Measurements from ENCODE around the gene USPL1.
A peak's percentile ranks its signal among the peaks of the same experiment; 100 is the strongest.
"Not testable (repeated sequence)": the region's sequence is repeated elsewhere in the genome, so short reads cannot be mapped to it uniquely, and the experiment has no call there.

The USPL1 gene

DNA sequence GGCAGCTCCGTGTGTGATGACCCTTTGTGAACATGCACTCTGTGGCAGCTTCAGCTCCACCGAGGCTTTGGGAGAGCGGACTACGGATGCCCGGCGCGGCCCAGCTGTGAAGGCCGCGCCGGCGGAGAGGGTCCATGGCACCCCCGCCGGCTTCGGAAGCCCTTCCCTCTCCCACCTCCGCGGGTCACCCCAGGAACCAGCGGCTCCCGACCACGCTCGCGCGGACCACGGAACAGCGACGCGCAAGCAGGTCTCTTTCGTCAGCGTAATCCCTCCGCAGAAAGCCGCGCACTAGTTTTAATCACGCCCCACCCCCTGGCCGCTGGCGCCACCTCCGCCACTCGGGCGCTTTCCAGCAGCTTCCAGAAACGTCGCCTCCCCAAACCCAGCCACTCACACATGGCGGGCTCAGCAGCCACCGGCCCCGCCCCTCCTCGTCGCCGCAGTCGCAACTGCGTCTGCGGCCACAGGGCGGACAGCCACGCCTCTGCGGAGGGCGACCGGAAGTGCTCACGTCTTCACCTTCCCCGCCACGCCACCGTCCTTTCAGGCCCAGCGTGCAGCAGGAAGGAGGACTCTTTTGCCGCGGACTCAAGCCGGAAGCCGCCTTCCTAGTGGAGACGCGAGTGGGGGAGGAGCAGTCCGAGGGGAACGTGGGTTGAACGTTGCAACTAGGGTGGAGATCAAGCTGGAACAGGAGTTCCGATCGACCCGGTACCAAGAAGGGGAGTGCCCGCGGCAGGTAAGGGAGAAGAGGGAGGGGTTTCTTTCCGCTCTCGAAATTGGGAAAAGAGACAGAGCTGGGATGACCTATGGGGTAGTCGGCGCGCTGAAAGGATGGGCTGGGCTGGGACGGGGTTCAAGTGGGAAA, at the start of gene USPL1:
Gene USPL1, plus strand, starts transcription at position 606 of the 871 bp plus-strand sequence. CDS start 3,221 bp downstream, outside the sequence.
- DNase-seq (ENCODE audit: low read depth in 1 of 2, low spot score in 1 of 2), result peak; percentile 98

DNA sequence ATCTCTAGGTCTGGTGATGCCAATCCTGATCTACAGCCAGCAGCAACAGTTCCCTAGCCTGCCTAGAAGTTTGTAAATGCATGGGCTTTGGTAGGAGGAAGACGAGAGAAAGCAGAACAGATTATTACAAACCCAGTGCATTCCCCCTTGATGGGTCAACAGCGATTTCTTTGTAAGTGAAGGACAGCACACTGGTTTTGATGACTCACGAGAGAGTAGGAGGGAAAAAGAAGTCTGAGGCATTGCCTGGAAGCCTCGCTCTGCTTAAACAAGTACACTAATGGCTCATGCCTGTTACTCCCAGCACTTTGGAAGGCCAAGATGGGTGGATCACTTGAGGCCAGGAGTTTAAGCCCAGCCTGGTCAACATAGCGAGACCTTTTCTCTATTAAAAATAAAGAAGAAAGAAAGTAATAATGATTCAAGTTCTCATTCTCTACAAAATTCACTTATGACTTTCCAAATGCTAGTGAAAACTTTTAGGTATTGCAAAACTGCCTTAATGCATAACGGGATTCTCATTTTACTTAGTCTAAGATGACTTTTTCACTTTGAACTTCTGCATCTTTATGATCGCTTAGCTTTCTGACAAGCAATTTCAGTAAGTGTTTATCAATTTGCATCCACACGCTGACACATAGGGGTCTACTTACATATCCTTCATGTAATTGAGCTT, 47.7 kb upstream of the USPL1 start:
- no peak for DNase-seq (ENCODE audit: low read depth in 1 of 2, low spot score in 1 of 2)

DNA sequence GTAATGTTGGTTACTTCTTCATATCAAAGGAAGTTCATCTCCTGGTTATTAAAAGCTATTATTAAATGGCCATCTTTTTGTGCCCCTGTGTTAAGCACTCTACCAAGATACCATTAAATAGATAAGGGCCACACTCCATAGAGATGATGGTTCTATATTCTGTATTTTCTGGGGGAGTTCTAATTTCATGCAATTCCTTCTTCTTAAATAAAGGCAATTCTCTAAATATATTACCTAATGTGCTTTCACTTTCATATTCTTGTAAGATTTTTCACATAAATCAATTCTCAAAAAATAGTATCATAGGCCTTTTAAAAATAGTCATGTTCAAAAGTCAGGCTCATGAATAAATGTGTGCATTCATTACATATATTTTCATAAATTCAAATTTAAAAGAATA, 47.0 kb upstream of the USPL1 start:
- DNase-seq (ENCODE audit: low read depth in 1 of 2, low spot score in 1 of 2), result no peak

DNA sequence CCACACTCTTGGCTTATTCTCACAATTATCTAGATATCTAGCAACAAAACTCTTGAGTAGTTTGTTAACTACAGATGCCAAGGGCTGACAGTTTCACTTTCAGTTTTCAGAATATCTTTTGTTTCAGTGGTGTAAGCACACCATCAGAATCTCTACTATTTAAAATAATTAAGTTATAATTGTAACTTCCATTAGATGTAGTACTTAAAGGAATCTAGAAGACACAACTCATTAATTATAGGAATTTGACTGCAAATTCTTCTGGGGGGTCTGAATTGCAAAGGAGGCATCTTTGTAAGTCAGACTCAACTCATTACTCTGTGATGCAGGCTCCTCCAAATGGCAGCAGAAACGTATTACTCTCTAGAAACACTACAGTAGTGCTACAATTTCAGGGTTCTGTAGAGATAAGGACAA, 44.9 kb upstream of the USPL1 start:
- no peak for DNase-seq (ENCODE audit: low read depth in 1 of 2, low spot score in 1 of 2)

DNA sequence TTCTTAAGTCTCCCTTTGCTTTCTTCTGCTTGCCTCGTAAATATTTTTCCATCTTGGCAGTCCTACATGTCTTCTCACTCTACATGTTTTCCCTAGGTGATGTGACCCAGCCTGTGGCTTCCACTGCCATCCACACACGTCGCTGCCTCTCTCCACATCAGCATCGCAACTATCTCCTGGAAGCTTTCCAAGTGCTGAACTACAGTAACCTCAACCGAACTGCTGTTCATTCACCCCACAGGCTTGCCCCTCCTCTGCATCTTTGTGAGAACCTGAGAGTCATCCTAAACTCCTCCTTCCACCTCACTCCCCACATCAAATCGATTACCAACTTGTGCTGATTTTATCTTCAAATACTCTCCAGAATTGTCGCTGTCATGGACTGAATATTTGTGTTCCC, 41.2 kb upstream of the USPL1 start:
- DNase-seq (ENCODE audit: low read depth in 1 of 2, low spot score in 1 of 2), result peak in 1 of 2 donors; percentile 8

DNA sequence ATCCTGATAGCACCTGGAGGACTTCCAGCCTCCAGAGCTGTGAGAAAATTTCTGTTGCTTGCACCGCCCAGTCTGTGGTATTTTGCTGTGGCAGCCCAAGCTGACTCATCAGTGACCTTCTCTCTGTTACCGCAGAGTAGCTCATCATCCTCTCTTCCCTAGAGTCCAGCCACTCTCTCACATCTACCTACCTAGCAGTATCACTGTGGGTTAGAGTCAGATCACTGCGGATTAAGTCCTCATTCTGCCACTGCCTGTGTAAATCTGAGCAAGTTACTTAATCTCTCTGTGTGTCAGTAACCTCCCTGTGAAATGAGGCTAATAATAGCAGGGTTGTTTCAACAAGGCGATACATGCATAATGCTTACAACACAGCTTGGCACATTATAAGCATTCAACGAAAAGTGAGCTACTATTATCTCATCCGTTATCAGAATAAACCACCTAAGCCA, 40.3 kb upstream of the USPL1 start:
- DNase-seq (ENCODE audit: low read depth in 1 of 2, low spot score in 1 of 2), result no peak

DNA sequence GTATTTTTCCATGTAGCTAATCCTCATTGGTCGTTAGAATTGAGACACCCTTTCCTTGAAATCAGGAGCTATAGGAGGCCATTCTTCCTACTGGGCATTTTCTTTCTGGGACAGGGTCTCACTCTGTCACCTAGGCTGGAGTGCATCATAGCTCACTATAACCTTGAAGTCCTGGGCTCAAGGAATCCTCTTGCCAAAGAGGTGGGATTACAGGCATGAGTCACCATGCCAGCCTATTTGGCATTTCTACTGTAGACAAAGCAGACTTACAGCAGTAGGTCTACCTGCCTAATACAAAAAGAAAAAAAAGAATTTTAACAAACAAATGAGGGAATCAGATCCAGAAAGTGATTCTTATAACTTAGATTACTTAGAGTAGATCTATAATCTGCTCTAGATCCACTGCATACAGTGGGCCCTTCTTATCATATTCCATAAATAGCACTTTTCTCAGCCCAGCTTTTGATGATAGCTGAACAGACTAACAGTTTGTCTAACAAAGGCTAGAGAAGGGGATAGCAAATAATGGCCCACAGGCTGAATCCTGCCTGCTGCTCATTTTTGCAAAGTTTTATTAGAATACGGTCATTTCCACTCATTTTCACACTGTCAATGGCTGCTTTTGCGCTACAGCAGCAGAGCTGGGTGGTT, 36.7 kb upstream of the USPL1 start:
- DNase-seq (ENCODE audit: low read depth in 1 of 2, low spot score in 1 of 2), result no peak

DNA sequence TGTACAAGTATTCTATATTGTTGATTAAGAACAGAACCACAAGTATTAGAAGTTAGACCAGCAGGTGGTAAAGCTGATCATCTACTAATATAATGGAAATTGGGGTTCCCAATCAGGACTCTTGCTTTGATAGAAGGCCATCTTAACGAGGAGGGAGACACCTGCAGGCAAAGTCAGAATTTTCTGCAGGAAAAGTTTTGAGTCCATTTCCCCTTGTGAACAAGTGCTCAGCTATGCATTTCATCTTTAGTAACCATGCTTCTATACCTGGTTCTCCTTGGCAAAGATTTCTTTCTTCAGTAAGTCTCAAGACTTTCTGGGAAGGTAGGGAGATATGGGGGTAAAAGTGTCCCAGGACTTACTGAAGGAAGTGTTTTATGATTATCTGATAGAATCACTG, 36.1 kb upstream of the USPL1 start:
- DNase-seq (ENCODE audit: low read depth in 1 of 2, low spot score in 1 of 2), result no peak

DNA sequence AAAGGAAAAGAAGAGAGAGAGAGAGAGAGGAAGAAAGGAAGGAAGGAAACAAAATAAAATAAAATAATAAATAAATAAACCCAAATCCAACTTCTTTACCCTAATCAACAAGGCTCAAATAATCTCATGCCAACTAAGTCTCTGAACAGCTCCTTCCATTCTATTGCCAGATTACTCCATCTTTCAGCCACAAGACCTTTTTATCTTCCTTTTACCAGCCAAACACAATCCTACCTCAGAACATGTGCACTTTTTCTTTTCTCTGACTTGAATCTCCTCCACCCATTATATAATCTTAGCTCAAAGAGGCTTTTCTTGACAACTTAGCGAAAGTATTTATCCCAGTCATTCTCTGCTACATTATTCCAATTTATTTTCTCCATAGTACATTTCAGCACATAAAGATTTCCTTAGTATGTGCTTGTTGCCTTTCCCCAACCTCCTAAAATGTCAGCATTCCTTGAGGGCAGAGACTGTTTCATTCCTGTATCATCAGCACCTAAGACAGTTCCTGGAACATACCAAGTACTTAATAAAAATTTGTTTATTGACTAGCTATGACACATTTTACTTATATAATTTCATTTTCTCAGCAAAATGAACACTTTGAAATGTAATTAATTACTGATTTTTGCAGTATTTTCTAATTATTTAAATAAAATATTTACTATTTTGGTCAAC, 33.5 kb upstream of the USPL1 start:
- no peak for DNase-seq (ENCODE audit: low read depth in 1 of 2, low spot score in 1 of 2)

DNA sequence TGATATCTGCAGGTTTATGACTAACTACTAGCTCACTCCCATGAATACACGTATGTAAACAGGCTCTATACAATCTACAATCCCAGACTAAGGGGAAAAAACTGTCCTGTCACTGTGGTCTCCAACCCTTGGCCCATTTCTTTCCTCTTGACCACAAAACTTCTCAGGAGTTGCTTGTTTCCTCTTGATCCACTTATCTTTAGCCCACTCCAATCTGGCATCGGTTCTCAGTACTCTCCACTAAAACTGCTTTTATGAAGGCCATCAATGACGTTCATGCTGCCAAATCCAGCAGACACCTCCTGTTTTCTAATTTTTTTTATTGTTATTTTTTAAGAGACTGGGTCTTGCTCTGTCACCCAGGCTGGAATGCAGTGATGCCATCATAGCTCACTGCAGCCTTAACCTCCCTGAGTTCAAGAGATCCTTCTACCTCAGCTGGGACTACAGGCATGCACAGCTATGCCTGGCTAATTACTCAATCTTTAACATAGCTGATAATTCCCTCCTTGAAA, 31.9 kb upstream of the USPL1 start:
- DNase-seq (ENCODE audit: low read depth in 1 of 2, low spot score in 1 of 2), result no peak

DNA sequence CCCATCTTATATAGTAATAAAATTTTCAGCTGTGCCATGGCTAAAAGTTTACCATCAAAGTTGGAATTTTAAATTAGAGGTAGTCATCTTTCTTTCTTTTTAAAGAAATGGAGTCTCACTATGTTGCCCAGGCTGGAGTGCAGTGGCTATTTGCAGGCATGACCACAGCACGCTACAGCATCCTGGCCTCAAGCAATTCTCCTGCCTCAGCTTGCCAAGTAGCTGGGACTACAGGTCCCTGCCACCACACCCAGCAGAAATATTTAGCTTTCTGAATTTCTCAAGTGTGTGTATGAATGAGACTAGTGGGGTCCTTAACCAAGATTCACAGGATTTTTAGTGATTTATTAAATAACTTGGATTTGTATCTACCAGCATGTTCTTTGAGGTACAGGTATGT, 30.5 kb upstream of the USPL1 start:
- DNase-seq (ENCODE audit: low read depth in 1 of 2, low spot score in 1 of 2), result no peak

DNA sequence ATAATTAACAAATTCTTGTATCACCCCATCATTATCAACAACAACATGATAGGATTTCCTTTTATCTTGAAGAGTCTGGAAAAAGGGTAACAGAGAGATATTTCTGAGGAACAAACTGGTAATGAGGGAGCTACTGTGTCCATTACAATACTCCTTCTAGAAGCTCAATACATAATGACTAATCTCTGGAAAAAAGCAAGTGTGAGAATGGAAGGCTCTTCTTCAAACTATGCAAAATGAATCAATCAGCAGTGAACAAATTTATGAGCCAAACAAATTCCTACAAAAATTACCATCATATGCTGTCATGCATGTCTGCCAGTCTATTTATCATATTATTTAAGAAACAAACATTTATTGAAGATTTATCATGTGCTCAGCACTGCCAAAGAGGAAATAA, 30.0 kb upstream of the USPL1 start:
- no peak for DNase-seq (ENCODE audit: low read depth in 1 of 2, low spot score in 1 of 2)

DNA sequence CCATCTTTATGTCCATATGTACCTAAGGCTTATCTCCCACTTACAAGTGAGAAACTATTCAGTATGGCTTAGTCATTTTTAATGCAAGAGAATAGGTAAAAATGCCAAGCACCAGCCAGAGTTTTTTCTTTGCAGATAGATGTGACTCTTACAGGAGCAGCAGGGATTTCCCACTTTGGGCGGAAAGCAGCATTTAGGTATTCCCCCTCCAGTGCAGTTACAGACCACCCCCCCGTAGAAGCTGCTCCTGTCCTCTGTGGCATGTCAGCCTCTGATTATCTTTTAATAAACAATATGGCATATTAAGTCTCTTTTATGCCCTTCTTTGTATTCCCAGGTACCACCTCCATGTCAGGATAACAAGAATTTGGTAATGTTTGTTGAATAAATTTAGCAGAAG, 24.7 kb upstream of the USPL1 start:
- DNase-seq (ENCODE audit: low read depth in 1 of 2, low spot score in 1 of 2), result no peak

DNA sequence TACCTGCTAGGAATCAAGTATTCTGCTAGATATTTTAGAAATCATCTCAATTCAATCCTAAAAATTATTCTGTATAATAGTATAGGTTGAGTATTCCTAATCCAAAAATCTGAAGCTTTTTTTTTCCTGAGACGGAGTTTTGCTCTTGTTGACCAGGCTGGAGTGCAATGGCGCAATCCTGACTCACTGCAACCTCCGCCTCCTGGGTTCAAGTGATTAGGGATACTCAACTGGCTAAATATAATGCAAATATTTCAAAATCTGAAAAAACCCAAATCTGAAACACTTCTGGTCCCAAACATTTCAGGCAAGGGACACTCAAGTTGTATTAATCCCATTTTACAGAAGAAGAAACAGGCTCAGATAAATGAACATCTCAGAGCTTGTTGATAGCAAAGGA, 17.2 kb upstream of the USPL1 start:
- DNase-seq (ENCODE audit: low read depth in 1 of 2, low spot score in 1 of 2), result no peak

DNA sequence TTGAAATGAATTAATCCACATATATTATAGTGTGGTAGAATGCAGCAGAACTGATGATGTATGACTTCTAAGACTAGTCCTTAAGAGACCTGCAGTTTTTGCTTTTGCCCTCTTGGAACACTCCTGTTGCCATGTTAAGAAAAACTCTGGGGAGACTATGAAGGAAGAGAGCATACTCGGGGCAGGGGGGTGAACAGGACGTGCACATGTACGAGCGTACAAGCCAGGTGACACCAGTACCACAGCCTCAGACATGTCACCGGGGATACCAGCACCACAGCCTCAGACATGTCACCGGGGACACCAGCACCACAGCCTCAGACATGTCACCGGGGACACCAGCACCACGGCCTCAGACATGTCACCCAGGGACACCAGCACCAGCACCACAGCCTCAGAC, 15.9 kb upstream of the USPL1 start:
- no peak for DNase-seq (ENCODE audit: low read depth in 1 of 2, low spot score in 1 of 2)

DNA sequence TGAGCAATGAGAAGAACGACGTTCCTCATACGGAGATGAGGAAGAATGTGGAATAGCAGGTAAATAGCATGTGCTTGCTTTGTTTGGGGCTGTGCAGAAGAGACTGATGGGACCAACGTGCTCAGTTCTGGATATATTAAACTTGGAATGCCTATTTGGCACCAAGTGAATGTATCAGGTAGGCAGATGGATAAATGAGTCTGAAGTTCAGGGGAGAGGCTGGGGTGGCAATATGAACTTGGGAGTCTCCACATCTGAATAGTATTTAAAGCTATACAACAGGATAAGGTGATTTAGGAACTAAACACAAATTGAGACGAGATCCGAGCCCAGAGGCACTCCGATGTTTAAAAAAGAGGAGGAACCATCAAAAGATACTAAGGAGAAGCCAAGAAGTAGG, 12.7 kb upstream of the USPL1 start:
- DNase-seq (ENCODE audit: low read depth in 1 of 2, low spot score in 1 of 2), result no peak

DNA sequence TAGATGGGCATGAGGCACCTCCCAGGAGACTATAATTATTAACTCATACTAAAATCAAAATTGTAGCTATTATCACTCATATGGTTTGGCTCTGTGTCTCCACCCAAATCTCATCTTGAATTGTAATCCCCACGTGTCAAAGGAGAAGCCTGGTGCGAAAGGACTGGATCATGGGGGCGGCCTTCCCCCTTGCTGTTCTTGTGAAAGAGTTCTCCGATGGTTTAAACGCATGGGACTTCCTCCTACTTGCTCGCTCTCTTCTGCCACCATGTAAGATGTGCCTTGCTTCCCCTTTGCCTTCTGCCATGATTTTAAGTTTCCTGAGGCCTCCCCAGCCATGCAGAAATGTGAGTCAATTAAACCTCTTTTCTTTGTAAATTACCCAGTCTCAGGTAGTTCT, 10.5 kb upstream of the USPL1 start:
- DNase-seq (ENCODE audit: low read depth in 1 of 2, low spot score in 1 of 2), result not testable (repeated sequence)

DNA sequence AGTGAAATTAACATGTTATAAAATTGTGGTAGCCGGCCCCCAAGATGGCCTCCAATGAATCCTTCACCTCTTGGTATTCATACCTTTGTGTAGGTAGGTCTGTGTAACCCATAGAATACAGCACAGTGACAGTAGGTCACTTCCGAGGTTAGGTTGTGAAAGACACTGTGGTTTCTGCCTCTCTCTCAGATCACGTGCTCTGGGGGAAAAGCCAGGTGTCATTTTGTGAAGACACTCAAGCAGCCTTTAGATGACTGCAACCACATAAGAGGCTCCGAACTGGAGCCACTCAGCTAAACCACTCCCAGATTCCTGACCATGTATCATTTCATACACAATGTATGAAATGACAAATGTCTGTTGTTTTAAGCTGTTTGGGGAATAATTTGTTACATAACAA, 9.8 kb upstream of the USPL1 start:
- DNase-seq (ENCODE audit: low read depth in 1 of 2, low spot score in 1 of 2), result peak in 1 of 2 donors; percentile 23

DNA sequence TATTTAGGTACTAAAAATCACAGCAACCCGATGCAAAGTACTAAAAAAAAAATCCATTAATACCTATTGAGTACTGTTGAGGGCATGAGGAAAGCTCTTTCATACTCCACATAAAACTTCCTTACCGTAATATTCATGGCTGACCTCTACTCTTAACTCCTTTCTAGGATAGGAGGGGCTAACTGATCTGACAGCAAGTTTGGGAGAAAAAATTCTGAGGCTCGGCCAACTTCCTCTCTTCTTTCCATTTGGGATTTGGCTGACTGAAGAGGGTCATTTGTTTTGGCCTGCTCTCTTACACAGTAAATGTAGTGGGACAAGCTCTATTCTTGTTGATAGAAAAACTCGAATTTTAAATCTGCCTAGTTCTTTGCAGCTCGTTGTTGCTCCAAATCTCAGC, 9.4 kb upstream of the USPL1 start:
- no peak for DNase-seq (ENCODE audit: low read depth in 1 of 2, low spot score in 1 of 2)

DNA sequence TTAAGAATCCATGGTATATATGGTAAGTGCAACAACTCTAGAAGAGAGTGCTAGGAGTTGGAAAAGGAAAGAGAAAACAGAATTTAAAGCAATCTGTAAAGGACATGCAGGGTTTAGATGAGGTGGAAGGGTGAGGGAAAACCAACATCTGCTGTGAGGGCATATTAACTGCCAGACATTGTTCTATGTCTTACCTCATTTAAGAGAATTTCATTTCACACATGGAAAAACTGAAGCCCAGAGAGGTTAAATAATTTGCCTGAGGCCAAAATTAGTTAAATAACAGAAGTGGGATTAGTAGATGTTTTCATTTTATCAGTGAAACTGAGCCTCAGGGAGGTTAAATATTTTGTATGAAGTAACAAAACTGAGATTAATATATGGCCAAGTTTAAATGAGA, 7.4 kb upstream of the USPL1 start:
- no peak for DNase-seq (ENCODE audit: low read depth in 1 of 2, low spot score in 1 of 2)

DNA sequence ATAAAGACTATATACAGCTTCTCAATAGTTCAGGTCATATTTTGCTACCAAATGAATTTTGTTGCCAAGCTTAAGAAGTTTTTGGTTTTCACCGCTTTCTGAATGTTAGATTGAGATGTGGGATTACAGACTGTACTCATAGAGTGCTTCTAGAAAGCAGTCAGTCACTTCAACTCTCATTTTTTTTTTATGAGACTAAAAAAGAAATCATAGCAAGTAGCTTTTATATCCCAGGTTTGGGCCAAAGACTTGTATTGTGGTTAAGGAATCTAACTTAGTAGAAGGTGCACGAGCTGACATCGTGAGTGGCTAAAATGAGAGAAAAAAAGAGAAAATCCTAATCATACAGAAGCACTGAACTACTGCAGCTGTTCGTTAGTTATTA, 2.2 kb upstream of the USPL1 start:
- no peak for DNase-seq (ENCODE audit: low read depth in 1 of 2, low spot score in 1 of 2)
